H1 (cell line): ENCODE data around the gene UBR1. TPM values are rescaled to one million over a fixed set of nuclear protein-coding genes. Genes with fewer than 3 reads are reported as not detected.

Experiments used
- CTCF ChIA-PET: fragments of 300-600 bp; sonication (Branson Sonifier 250); formaldehyde crosslinking; loops from one replicate; lab custom pipeline; 2021; ENCODE audit not compliant: partially characterized antibody; lab: Charles Lee
- POLR2A ChIA-PET: fragments of 300-600 bp; sonication (Branson Sonifier 250); formaldehyde crosslinking; loops from one replicate; lab custom pipeline; 2021; ENCODE audit warnings: inconsistent platforms; ENCODE audit not compliant: partially characterized antibody; lab: Charles Lee
- DNase-seq, 2 experiments: peaks; one replicate each; pipeline versions ENCODE4 v3.0.0 to v3.0.0-alpha.2; 2010 to 2022; ENCODE audit warnings: low spot score in 2 of 2, low read depth in 1 of 2, mixed read lengths in 1 of 2
- FAIRE-seq: peaks from 2 replicates; lab custom pipeline; 2011; peaks lifted over from hg19 to GRCh38; lab: Jason Lieb, UNC
- H2AFZ ChIP-seq: 2 replicates; pipeline ENCODE4 v1.8.1; 2012; ENCODE audit warnings: low read length, inconsistent platforms
- H2AK5ac ChIP-seq: 2 replicates; pipeline ENCODE4 v1.6.1; 2013; ENCODE audit warnings: low read depth, low read length
- H2BK120ac ChIP-seq: replicated peaks from 2 replicates; pipeline ENCODE3; 2013; ENCODE audit warnings: low read depth, low read length, inconsistent platforms
- H2BK12ac ChIP-seq: 2 replicates; pipeline ENCODE4 v1.6.1; 2013; ENCODE audit warnings: low read depth, low read length
- H2BK15ac ChIP-seq: 2 replicates; pipeline ENCODE4 v1.6.1; 2013; ENCODE audit warnings: low read length
- H2BK20ac ChIP-seq: 2 replicates; pipeline ENCODE4 v1.6.1; 2013; ENCODE audit warnings: low read length
- H2BK5ac ChIP-seq: 2 replicates; pipeline ENCODE4 v1.6.1; 2013; ENCODE audit warnings: low read depth, low read length
- H3K14ac ChIP-seq: 2 replicates; pipeline ENCODE4 v1.6.1; 2013; ENCODE audit warnings: inconsistent platforms; ENCODE audit not compliant: insufficient read length
- H3K18ac ChIP-seq: 2 replicates; pipeline ENCODE4 v1.6.1; 2013; ENCODE audit warnings: low read length; ENCODE audit errors: extremely low read depth
- H3K23ac ChIP-seq: 2 replicates; pipeline ENCODE4 v1.6.1; 2013; ENCODE audit warnings: inconsistent platforms; ENCODE audit not compliant: insufficient read length
- H3K23me2 ChIP-seq: 2 replicates; pipeline ENCODE4 v1.6.1; 2013; ENCODE audit warnings: low read depth, low read length
- H3K27ac ChIP-seq: 2 replicates; pipeline ENCODE4 v1.6.1; 2011; ENCODE audit warnings: low read depth, low read length, inconsistent platforms
- H3K27me3 ChIP-seq, 4 experiments: replicated peaks in 1 of 4; 1 replicate in 1 of 4; 2 replicates in 3 of 4; pipeline versions ENCODE4 v1.6.1 to v1.8.1; 2011 to 2013; ENCODE audit warnings: low read length in 3 of 4, mild to moderate bottlenecking in 3 of 4, inconsistent platforms in 2 of 4, mixed read lengths in 2 of 4, moderate library complexity in 1 of 4; ENCODE audit not compliant: control insufficient read depth in 3 of 4, insufficient read depth in 3 of 4; ENCODE audit errors: extremely low read depth in 1 of 4
- H3K36me3 ChIP-seq, 4 experiments: 2 replicates each; pipeline versions ENCODE4 v1.6.1 to v1.8.1; 2011 to 2013; ENCODE audit warnings: mild to moderate bottlenecking in 4 of 4, low read length in 3 of 4, moderate library complexity in 2 of 4, control low read depth in 1 of 4, inconsistent platforms in 1 of 4; ENCODE audit not compliant: insufficient read depth in 4 of 4, control insufficient read depth in 2 of 4
- H3K4ac ChIP-seq: replicated peaks from 2 replicates; pipeline ENCODE3; 2013; ENCODE audit warnings: low read length, low read depth, mixed read lengths, inconsistent platforms; ENCODE audit not compliant: insufficient read length
- H3K4me1 ChIP-seq, 4 experiments: replicated peaks in 1 of 4; 1 replicate in 1 of 4; 2 replicates in 3 of 4; pipeline versions ENCODE4 v1.6.1 to v1.8.1; 2011 to 2013; ENCODE audit warnings: low read length in 3 of 4, inconsistent platforms in 2 of 4, mixed read lengths in 1 of 4; ENCODE audit not compliant: insufficient read depth in 4 of 4, control insufficient read depth in 3 of 4
- H3K4me2 ChIP-seq, 2 experiments: 2 replicates each; pipeline versions ENCODE4 v1.6.1 to v1.8.1; 2011 to 2013; ENCODE audit warnings: low read depth in 2 of 2, low read length in 2 of 2, control low read depth in 1 of 2, inconsistent platforms in 1 of 2, mild to moderate bottlenecking in 1 of 2; ENCODE audit not compliant: insufficient read depth in 1 of 2
- H3K4me3 ChIP-seq, 4 experiments: fragments of 200-600, 300-600 bp in 1 of 4; sonication (generic), shearing (Covaris generic), sonication (Bioruptor Twin) in 1 of 4; 2 replicates each; pipeline versions ENCODE4 v1.5.1 to v1.8.1; 2011 to 2016; ENCODE audit warnings: low read length in 4 of 4, low read depth in 3 of 4, control low read depth in 2 of 4, inconsistent platforms in 2 of 4, mild to moderate bottlenecking in 2 of 4, mixed read lengths in 1 of 4, moderate library complexity in 1 of 4; ENCODE audit not compliant: insufficient read depth in 2 of 4; ENCODE audit errors: extremely low read depth in 1 of 4
- H3K56ac ChIP-seq: replicated peaks from 2 replicates; pipeline ENCODE3; 2013; ENCODE audit warnings: low read depth, mild to moderate bottlenecking, mixed read lengths, low read length, inconsistent platforms; ENCODE audit not compliant: insufficient read length
- H3K79me1 ChIP-seq: 2 replicates; pipeline ENCODE4 v1.6.1; 2013; ENCODE audit warnings: low read depth, low read length, control low read depth
- H3K79me2 ChIP-seq, 2 experiments: 2 replicates each; pipeline versions ENCODE4 v1.6.1 to v1.8.1; 2012 to 2013; ENCODE audit warnings: low read length in 2 of 2, mild to moderate bottlenecking in 2 of 2, inconsistent platforms in 1 of 2; ENCODE audit not compliant: insufficient read depth in 2 of 2, control insufficient read depth in 1 of 2
- H3K9ac ChIP-seq, 4 experiments: replicated peaks in 1 of 4; 1 replicate in 1 of 4; 2 replicates in 3 of 4; pipeline versions ENCODE4 v1.6.1 to v1.8.1; 2011 to 2013; ENCODE audit warnings: low read depth in 3 of 4, low read length in 3 of 4, control low read depth in 2 of 4, mild to moderate bottlenecking in 2 of 4, moderate library complexity in 2 of 4, inconsistent platforms in 1 of 4; ENCODE audit errors: extremely low read depth in 1 of 4
- H3K9me3 ChIP-seq, 2 experiments: 2 replicates each; pipeline versions ENCODE4 v1.6.1 to v1.8.1; 2012 to 2013; ENCODE audit warnings: mild to moderate bottlenecking in 2 of 2, moderate library complexity in 2 of 2, control low read depth in 1 of 2, inconsistent platforms in 1 of 2, low read depth in 1 of 2, low read length in 1 of 2, mixed read lengths in 1 of 2; ENCODE audit not compliant: insufficient read depth in 2 of 2
- H4K20me1 ChIP-seq, 2 experiments: replicated peaks in 1 of 2; 2 replicates each; pipeline versions ENCODE3 to v1.8.1; 2011 to 2013; ENCODE audit warnings: inconsistent platforms in 2 of 2, low read length in 2 of 2, mild to moderate bottlenecking in 1 of 2; ENCODE audit not compliant: insufficient read depth in 2 of 2, control insufficient read depth in 1 of 2
- H4K5ac ChIP-seq: 2 replicates; pipeline ENCODE4 v1.6.1; 2013; ENCODE audit warnings: low read length, low read depth, mixed read lengths, inconsistent platforms; ENCODE audit not compliant: insufficient read length
- H4K8ac ChIP-seq: 2 replicates; pipeline ENCODE4 v1.8.0; 2013; ENCODE audit warnings: mild to moderate bottlenecking, moderate library complexity, low read length, inconsistent platforms; ENCODE audit not compliant: insufficient read depth; ENCODE audit errors: extremely low read depth
- H4K91ac ChIP-seq: replicated peaks from 2 replicates; pipeline ENCODE3; 2013; ENCODE audit warnings: low read length, mixed read lengths, inconsistent platforms; ENCODE audit not compliant: insufficient read length
- ASH2L ChIP-seq: fragments of 200-600, 300-600 bp; sonication (generic); IDR thresholded peaks from one replicate; pipeline ENCODE4 v1.7.1; 2017; ENCODE audit warnings: low read length
- CHD2 ChIP-seq: IDR thresholded peaks from 2 replicates; pipeline ENCODE4 v1.6.1; 2012; ENCODE audit warnings: low read length, improper control_type of control experiment
- EZH2 ChIP-seq: fragments of 200-600 bp; sonication (generic); IDR thresholded peaks from 2 replicates; pipeline ENCODE4 v1.7.1; 2012; ENCODE audit warnings: low read depth, mild to moderate bottlenecking, moderate library complexity, low read length, inconsistent platforms; ENCODE audit not compliant: severe bottlenecking
- FOSL1 ChIP-seq: IDR thresholded peaks from 2 replicates; pipeline ENCODE4 v1.6.1; 2011; ENCODE audit warnings: mild to moderate bottlenecking, low read depth, low read length, moderate library complexity; ENCODE audit not compliant: insufficient read depth
- NANOG ChIP-seq: IDR thresholded peaks from 2 replicates; pipeline ENCODE4 v1.6.1; 2011; ENCODE audit warnings: low read length, low read depth, mild to moderate bottlenecking, inconsistent platforms; ENCODE audit not compliant: insufficient read depth, poor library complexity, severe bottlenecking
- SUZ12 ChIP-seq: fragments of 200-600 bp; sonication (generic); IDR thresholded peaks from 2 replicates; pipeline ENCODE4 v1.6.1; 2012; ENCODE audit warnings: mild to moderate bottlenecking, inconsistent platforms, low read length, moderate library complexity, mixed read lengths
- TAF7 ChIP-seq: optimal IDR thresholded peaks from 2 replicates; pipeline ENCODE3; 2011; ENCODE audit warnings: low read depth, mild to moderate bottlenecking, inconsistent platforms, low read length, moderate library complexity, borderline replicate concordance
- WGBS, 2 experiments: shearing (Covaris generic) in 1 of 2; methylation state at CpG; one replicate each; pipeline versions ENCODE4 v1.1.6 to v1.1.7; 2013 to 2015; ENCODE audit warnings: low lambda C conversion rate in 2 of 2, mixed read lengths in 2 of 2, inconsistent platforms in 1 of 2, low coverage in 1 of 2, missing lambda C conversion rate in 1 of 2; ENCODE audit not compliant: insufficient replicate concordance in 2 of 2, insufficient coverage in 1 of 2, insufficient read length in 1 of 2; ENCODE audit errors: extremely low coverage in 1 of 2, missing lambda C conversion rate in 1 of 2; 5-methylcytosine and 5-hydroxymethylcytosine counted together
- polyA plus RNA-seq, 7 experiments: library from polyadenylated mRNA; depleted of rRNA in 3 of 7; stranded (reverse) in 5 of 7; unstranded in 2 of 7; fragments of >200 nt in 5 of 7; fragments of 200-250 nt in 2 of 7; gene quantifications; 1 replicate in 5 of 7; 2 replicates in 1 of 7; 4 replicates in 1 of 7; pipeline versions ENCODE4 v1.2.1 to v1.2.3, GENCODE V29; 2011 to 2013; ENCODE audit warnings: missing spikeins in 2 of 7, mixed read lengths in 2 of 7
- total RNA-seq: library from RNA; stranded (reverse); fragmentation: NEBNext Ultra II Directional; extraction: Animal tissue kit (Norgen Biotek cat#: 25700); gene quantifications from 2 replicates; pipeline ENCODE4 v1.2.1, GENCODE V29; 2021

The UBR1 gene
- total and polyA plus RNA-seq, 2 of the 8 experiments (the other 6 are each of a cell fraction or from before 2014, with no cell fraction given) = 3.7 to 18.7 TPM

- Histone ChIP-seq H4K91ac (no peak overlapping the region), H3K36me3 (no peaks in the 10 kb centered on the region; a peak in 1 of 8 replicates), H3K23me2 (peaks cover 9% of the 10 kb centered on the region; the same call in 1 of the 2 replicates), H3K4me2 (peak overlapping the region; percentile 44 to 66), H2BK15ac (no peak overlapping the region), H2AFZ (peak overlapping the region; percentile 68; the same call in 1 of the 2 replicates)
- FAIRE-seq = no peak
- TF ChIP-seq FOSL1 = no peak
- TF ChIP-seq EZH2 = peak; percentile 49
- TF ChIP-seq TAF7 = no peak
- TF ChIP-seq NANOG = no peak
- no peak for TF ChIP-seq CHD2
- TF ChIP-seq SUZ12 = peak; percentile 40
- TF ChIP-seq ASH2L = peak; percentile 1
- TF ChIP-seq, all 59 proteins: peak for 3
- ChIA-PET CTCF (interaction anchor here (1.1 kb wide), 1 partner anchor 9 kb away, joined by 3 read pairs; no protein-coding TSS in a partner anchor), POLR2A (no interaction called here)
- H3K23ac ChIP-seq = no peak overlapping the region
- no peak overlapping the region for H2AK5ac ChIP-seq
- peak overlapping the region; percentile 58 to 84 (median 69) for H3K4me3 ChIP-seq
- no peak overlapping the region for H2BK120ac ChIP-seq
- H2BK5ac ChIP-seq = no peak overlapping the region
- peaks cover 0 to 6% (median 2%) of the 10 kb centered on the region in 4 experiments; a peak in 2 of 7 replicates for H3K4me1 ChIP-seq
- H3K14ac ChIP-seq = no peak overlapping the region
- peaks cover 2 to 27% (median 16%) of the 10 kb centered on the region in 4 experiments; a peak in 6 of 7 replicates for H3K27me3 ChIP-seq
- H4K20me1 ChIP-seq = no peaks in the 10 kb centered on the region
- WGBS, 2 experiments = 14% methylated on average over 12 of the region's 12 CpGs; no CpG with 5 or more reads in 1 of the 2 experiments
- DNase-seq = no peak
- H3K79me2 ChIP-seq = no peaks in the 10 kb centered on the region
- no peak overlapping the region for H3K18ac ChIP-seq
- no peak overlapping the region for H3K27ac ChIP-seq
- H3K9ac ChIP-seq = peak overlapping the region in 1 of 4 experiments; percentile 20; a peak in 2 of 7 replicates
- H4K8ac ChIP-seq = peak overlapping the region; percentile 62; the same call in 1 of the 2 replicates
- no peak overlapping the region for H2BK20ac ChIP-seq
- no peaks in the 10 kb centered on the region for H3K79me1 ChIP-seq
- H3K56ac ChIP-seq = no peak overlapping the region
- peaks cover 0 to 3% of the 10 kb centered on the region in 2 experiments; a peak in 1 of 4 replicates for H3K9me3 ChIP-seq
- no peak overlapping the region for H2BK12ac ChIP-seq
- no peak overlapping the region for H3K4ac ChIP-seq
- H4K5ac ChIP-seq = no peak overlapping the region
Measured at GRCh38 chr15:43134157-43134635, 28.4 kb upstream of the UBR1 start.
